Kidney epithelial cell (primary cell): ENCODE results near the gene ITPR3. TPM values are rescaled to one million over a fixed set of nuclear protein-coding genes. Genes with fewer than 3 reads are reported as not detected.

Experiments
- DNase-seq: peaks from one replicate; pipeline ENCODE4 v3.0.0-alpha.2; 2010; ENCODE audit warnings: low read depth
- H3K27me3 ChIP-seq: 2 replicates; pipeline ENCODE4 v1.6.0; 2011; ENCODE audit warnings: low read length; ENCODE audit not compliant: control insufficient read depth, insufficient read depth
- H3K36me3 ChIP-seq: 2 replicates; pipeline ENCODE4 v1.5.1; 2011; ENCODE audit warnings: low read length; ENCODE audit not compliant: control insufficient read depth, insufficient read depth
- H3K4me3 ChIP-seq: 2 replicates; pipeline ENCODE4 v1.5.1; 2011; ENCODE audit warnings: low read depth, mild to moderate bottlenecking, control low read depth, low read length
- total RNA-seq: library from RNA; depleted of rRNA; stranded (reverse); fragments of >200 nt; gene quantifications from 2 replicates; pipeline ENCODE4 v1.2.3, GENCODE V29; 2015
- TF ChIP-seq, protein P1 (sequence below): IDR thresholded peaks from 2 replicates; pipeline ENCODE4 v1.5.1; 2011; ENCODE audit warnings: mild to moderate bottlenecking, moderate library complexity, low read length, control low read depth, inconsistent platforms; ENCODE audit not compliant: insufficient read depth, poor library complexity, severe bottlenecking

Gene ITPR3
- total RNA-seq, 1 donor from 2014 or later = 147 TPM

DNA sequence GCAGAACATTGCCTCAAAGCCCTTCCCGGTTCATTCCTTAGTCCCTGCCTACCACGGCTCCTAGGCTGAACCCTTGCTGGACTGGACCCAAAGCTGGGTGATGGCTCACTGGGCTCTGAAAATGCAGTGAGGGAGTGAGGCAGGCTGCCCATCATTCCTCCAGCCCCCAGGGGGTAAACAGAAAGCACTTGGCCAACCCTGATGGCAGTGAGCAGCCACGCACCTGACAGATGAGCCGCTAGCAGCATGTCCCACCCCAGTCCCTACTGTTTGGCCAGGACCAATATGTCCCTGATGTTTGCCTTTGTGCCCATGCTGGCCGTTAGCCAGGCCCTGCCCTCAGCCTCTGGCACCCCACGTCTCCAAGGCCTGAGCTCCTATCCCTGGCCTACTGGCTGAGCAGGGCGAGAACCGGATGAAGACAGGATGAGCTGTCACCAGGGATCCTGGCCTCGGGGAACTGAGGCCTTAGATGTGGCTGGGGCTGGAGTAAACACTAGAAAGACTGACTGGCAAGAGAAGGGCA lies 21.6 kb upstream of the ITPR3 start:
- no peak for DNase-seq
- TF ChIP-seq, protein P1, sequence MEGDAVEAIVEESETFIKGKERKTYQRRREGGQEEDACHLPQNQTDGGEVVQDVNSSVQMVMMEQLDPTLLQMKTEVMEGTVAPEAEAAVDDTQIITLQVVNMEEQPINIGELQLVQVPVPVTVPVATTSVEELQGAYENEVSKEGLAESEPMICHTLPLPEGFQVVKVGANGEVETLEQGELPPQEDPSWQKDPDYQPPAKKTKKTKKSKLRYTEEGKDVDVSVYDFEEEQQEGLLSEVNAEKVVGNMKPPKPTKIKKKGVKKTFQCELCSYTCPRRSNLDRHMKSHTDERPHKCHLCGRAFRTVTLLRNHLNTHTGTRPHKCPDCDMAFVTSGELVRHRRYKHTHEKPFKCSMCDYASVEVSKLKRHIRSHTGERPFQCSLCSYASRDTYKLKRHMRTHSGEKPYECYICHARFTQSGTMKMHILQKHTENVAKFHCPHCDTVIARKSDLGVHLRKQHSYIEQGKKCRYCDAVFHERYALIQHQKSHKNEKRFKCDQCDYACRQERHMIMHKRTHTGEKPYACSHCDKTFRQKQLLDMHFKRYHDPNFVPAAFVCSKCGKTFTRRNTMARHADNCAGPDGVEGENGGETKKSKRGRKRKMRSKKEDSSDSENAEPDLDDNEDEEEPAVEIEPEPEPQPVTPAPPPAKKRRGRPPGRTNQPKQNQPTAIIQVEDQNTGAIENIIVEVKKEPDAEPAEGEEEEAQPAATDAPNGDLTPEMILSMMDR = no peak
- no peak overlapping the region for H3K4me3 ChIP-seq
- no peaks in the 10 kb centered on the region for H3K36me3 ChIP-seq
- no peaks in the 10 kb centered on the region for H3K27me3 ChIP-seq

DNA sequence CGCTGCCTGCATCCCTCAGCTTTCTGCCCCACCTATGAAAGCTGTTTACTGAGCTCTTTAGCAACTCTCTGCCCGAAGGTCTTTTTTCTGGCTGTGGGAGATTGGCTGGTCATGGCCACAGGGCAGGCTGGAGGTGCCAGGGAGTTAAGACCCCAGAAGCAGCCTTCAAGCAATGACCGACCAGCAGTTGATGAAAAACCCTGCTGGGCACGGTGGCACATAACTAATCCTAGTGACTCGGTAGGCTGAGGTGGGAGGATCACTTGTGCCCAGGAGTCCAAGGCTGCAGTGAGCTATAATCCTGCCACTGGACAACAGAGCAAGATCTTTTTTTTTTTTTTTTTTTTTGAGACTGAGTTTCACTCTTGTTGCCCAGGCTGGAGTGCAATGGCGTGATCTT lies 20.4 kb upstream of the ITPR3 start:
- TF ChIP-seq, protein P1 = no peak
- DNase-seq = no peak
- Histone ChIP-seq H3K27me3 (no peaks in the 10 kb centered on the region), H3K4me3 (no peak overlapping the region), H3K36me3 (no peaks in the 10 kb centered on the region)

DNA sequence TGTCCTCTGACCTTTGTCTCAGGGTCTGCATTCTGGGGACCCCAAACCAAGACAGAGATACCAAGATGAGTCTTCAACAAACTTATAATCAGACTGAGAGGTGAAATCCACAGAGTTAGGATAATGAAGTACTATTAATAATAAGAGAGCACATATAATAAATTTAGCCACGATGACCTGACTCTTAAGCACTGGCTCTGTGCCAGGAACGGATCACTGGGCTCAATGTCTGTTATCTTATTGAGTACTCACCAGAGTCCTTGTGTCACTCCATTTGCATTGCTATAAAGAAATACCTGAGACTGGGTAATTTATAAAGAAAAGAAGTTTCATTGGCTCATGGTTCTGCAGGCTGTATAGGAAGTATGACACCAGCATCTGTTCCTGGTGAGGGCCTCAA lies 18.9 kb upstream of the ITPR3 start:
- Histone ChIP-seq H3K36me3 (no peaks in the 10 kb centered on the region), H3K4me3 (no peak overlapping the region), H3K27me3 (no peaks in the 10 kb centered on the region)
- no peak for DNase-seq
- TF ChIP-seq, protein P1 = no peak

DNA sequence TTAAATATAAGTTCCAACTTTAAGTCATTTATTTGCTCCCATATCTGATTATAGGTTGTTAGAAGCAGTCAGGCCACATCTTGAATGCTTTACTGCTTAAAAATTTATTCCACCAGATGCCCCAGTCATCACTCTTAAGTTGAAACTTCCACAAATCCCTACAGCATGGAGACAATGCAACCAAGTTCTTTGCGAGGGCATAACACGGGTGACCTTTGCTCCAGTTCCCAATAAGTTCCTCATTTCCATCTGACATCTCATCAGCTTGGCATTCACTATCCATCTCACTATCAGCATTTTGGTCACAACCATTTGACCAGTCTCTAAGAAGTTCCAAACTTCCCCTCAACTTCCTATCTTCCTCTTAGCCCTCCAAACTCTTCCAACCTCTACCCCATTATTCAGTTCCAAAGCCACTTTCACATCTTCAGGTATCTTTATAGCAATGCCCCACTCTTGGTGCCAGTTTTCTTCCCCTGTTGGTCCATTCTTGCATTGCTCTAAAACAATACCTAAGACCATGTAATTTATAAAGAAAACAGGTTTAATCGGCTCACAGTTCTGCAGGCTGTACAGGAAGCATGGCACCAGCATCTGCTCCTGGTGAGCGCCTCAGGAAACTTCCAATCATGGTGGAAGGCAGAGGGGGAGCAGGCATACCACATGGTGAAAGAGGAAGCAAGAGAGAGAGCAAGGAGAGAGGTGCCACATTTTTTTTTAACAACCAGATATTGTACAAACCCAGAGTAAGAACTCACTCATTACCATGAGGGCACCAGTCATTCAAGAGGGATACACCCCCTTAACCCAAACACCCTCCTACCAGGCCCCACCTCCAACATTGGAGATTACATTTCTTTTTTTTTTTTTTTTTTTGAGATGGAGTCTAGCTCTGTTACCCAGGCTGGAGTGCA lies 15.9 kb upstream of the ITPR3 start:
- H3K4me3 ChIP-seq = no peak overlapping the region
- no peaks in the 10 kb centered on the region for H3K36me3 ChIP-seq
- TF ChIP-seq, protein P1 = no peak
- H3K27me3 ChIP-seq = no peaks in the 10 kb centered on the region
- DNase-seq = no peak

DNA sequence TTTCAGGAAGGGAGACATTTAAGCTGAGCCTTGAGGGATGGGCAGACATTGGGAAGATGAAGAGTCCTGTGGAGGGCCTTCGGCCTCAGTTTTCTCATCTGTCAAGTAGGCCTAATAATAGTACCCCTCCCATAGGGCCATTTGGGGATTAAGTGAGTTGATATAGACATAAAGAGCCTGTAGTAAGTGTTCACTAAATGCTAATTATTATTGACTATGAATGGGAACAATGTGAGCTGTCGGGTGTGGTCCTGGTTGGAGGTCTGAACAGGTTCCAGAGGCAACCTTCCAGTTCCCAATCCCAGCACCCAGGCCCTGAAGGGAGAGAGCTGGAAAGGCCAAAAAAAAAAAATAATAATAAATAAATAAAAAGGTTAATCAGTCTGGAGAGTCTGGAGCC lies 14.5 kb upstream of the ITPR3 start:
- no peak for DNase-seq
- Histone ChIP-seq H3K27me3 (no peaks in the 10 kb centered on the region), H3K4me3 (no peak overlapping the region), H3K36me3 (no peaks in the 10 kb centered on the region)
- TF ChIP-seq, protein P1 = no peak
